Measurements from ENCODE around the gene TRIM34. TPM values are rescaled to one million over a fixed set of nuclear protein-coding genes. Genes with fewer than 3 reads are reported as not detected.
"Not testable (repeated sequence)": the region's sequence is repeated elsewhere in the genome, so short reads cannot be mapped to it uniquely, and the experiment has no call there.

Gene TRIM34
- total and polyA plus RNA-seq, 7 donors, result 0.48 to 1.3 (median 0.79) TPM

DNA sequence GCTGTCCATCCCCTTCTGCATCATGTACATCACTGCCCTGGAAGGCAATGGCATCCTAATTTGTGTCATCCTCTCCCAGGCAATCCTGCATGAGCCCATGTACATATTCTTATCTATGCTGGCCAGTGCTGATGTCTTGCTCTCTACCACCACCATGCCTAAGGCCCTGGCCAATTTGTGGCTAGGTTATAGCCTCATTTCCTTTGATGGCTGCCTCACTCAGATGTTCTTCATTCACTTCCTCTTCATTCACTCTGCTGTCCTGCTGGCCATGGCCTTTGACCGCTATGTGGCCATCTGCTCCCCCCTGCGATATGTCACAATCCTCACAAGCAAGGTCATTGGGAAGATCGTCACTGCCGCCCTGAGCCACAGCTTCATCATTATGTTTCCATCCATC lies 43.8 kb upstream of the TRIM34 start:
- ATAC-seq, result no peak

GRCh38 chr11:5584458-5584857 lies 40.3 kb upstream of the TRIM34 start:
- H3K9me3 ChIP-seq; H3K4me1 ChIP-seq; H3K4me3 ChIP-seq; H3K27ac ChIP-seq; intact Hi-C loops (cut with DNase I); ATAC-seq; H3K36me3 ChIP-seq (ENCODE audit: insufficient read depth in 1 of 2, low read depth in 1 of 2); H3K27me3 ChIP-seq (ENCODE audit: insufficient read depth in 3 of 3, low read length in 2 of 3); DNase-seq: not testable (repeated sequence)
- WGBS, 3 donors, result 67 to 88% (median 87%) methylated on average over 5 of the region's 5 CpGs

More for the DNA sequence above, 43.8 kb upstream of the TRIM34 start:
- WGBS, 3 donors, result 74 to 84% (median 76%) methylated on average over 4 of the region's 4 CpGs
- H3K27me3 ChIP-seq (ENCODE audit: insufficient read depth in 3 of 3, low read length in 2 of 3), result no peaks in the 10 kb centered on the region
- no peaks in the 10 kb centered on the region for H3K4me1 ChIP-seq
- H3K27ac ChIP-seq, result no peak overlapping the region
- H3K9me3 ChIP-seq, result no peaks in the 10 kb centered on the region
- no peak for TF ChIP-seq CTCF (IDR thresholded peaks at IDR 0.05)
- H3K4me3 ChIP-seq, result no peak overlapping the region
- DNase-seq, result no peak
- no peaks in the 10 kb centered on the region for H3K36me3 ChIP-seq (ENCODE audit: insufficient read depth in 1 of 2, low read depth in 1 of 2)
- intact Hi-C loops (cut with DNase I), result no loop called here

GRCh38 chr11:5589906-5590305 lies 34.9 kb upstream of the TRIM34 start:
- H3K4me1 ChIP-seq; intact Hi-C loops (cut with DNase I); H3K27me3 ChIP-seq (ENCODE audit: insufficient read depth in 3 of 3, low read length in 2 of 3); H3K36me3 ChIP-seq (ENCODE audit: insufficient read depth in 1 of 2, low read depth in 1 of 2); ATAC-seq; H3K4me3 ChIP-seq; H3K9me3 ChIP-seq; H3K27ac ChIP-seq; DNase-seq: not testable (repeated sequence)
- WGBS, 3 donors, result 94 to 97% (median 97%) methylated on average over 20 to 31 of the region's 31 CpGs

DNA sequence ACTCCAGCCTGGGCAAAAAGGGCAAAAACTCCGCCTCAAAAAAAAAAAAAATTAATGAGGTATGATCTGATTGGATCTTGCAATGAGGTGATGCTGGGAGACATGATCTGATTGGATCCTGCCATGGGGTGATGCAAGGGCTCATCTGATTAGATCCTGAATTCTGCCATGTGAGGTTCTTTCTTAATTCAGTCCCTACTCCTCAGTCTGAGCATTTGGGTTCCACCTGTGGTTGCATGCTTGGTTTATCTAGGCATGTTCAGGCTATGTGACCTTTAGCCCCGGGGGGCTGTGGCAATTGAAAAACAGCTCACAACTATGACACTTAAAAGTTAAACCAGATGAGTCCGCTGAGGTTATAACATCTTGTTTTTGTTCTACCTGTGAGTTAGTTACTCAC lies 33.2 kb upstream of the TRIM34 start:
- WGBS, 3 donors, result 51 to 85% (median 67%) methylated on average over 3 of the region's 3 CpGs

DNA sequence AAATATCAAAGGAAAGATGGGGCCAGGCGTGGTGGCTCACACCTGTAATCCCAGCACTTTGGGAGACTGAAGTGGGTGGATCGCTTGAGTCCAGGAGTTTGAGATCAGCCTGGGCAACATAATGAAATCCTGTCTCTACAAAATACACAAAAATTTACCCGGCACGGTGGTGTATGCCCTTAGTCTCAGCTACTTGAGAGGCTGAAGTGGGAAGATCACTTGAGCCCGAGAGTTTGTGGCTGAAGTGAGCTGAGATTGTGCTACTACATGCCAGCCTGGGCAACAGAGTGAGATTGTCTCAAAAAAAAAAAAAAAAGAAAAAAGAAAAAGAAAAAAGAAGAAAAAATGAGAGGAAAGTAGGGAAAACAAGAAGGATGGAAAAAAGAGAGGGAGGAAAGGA lies 32.2 kb upstream of the TRIM34 start:
- 76 to 89% (median 80%) methylated on average over 5 of the region's 5 CpGs for WGBS, 3 donors
- H3K4me1 ChIP-seq, result no peaks in the 10 kb centered on the region
- H3K36me3 ChIP-seq (ENCODE audit: insufficient read depth in 1 of 2, low read depth in 1 of 2), result no peaks in the 10 kb centered on the region
- no peak overlapping the region for H3K27ac ChIP-seq
- intact Hi-C loops (cut with DNase I), result no loop called here
- H3K9me3 ChIP-seq, result no peaks in the 10 kb centered on the region
- no peak overlapping the region for H3K4me3 ChIP-seq
- no peak for ATAC-seq
- no peak for DNase-seq
- no peaks in the 10 kb centered on the region for H3K27me3 ChIP-seq (ENCODE audit: insufficient read depth in 3 of 3, low read length in 2 of 3)
- TF ChIP-seq CTCF (IDR thresholded peaks at IDR 0.05), result no peak

More for the DNA sequence above, 33.2 kb upstream of the TRIM34 start:
- no peaks in the 10 kb centered on the region for H3K9me3 ChIP-seq
- no peaks in the 10 kb centered on the region for H3K36me3 ChIP-seq (ENCODE audit: insufficient read depth in 1 of 2, low read depth in 1 of 2)
- intact Hi-C loops (cut with DNase I), result no loop called here
- H3K4me3 ChIP-seq, result no peak overlapping the region
- H3K4me1 ChIP-seq, result no peaks in the 10 kb centered on the region
- H3K27ac ChIP-seq, result no peak overlapping the region
- ATAC-seq (no peak), DNase-seq (no peak)
- no peaks in the 10 kb centered on the region for H3K27me3 ChIP-seq (ENCODE audit: insufficient read depth in 3 of 3, low read length in 2 of 3)
- TF ChIP-seq CTCF (IDR thresholded peaks at IDR 0.05), result no peak

- no peak overlapping the region for H3K27ac ChIP-seq
- WGBS, 3 donors, result 64 to 67% (median 66%) methylated on average over 1 of the region's 1 CpG
- peaks cover 0 to 2% (median 0%) of the 10 kb centered on the region in 3 donors for H3K27me3 ChIP-seq (ENCODE audit: insufficient read depth in 3 of 3, low read length in 2 of 3)
- H3K4me1 ChIP-seq, result no peaks in the 10 kb centered on the region
- intact Hi-C loops (cut with DNase I), result no loop called here
- no peak for ATAC-seq
- H3K36me3 ChIP-seq (ENCODE audit: insufficient read depth in 1 of 2, low read depth in 1 of 2), result no peaks in the 10 kb centered on the region
- no peak for TF ChIP-seq CTCF (IDR thresholded peaks at IDR 0.05)
- H3K9me3 ChIP-seq, result no peaks in the 10 kb centered on the region
- H3K4me3 ChIP-seq, result no peak overlapping the region
- no peak for DNase-seq
Observed at GRCh38 chr11:5593146-5593545, 31.7 kb upstream of the TRIM34 start.
